Measurements from ENCODE around the gene CRISPLD2.

CRISPLD2 gene

GRCh38 chr16:84803146-84803545, 16.6 kb upstream of the CRISPLD2 start:
- DNase-seq = no peak

DNA sequence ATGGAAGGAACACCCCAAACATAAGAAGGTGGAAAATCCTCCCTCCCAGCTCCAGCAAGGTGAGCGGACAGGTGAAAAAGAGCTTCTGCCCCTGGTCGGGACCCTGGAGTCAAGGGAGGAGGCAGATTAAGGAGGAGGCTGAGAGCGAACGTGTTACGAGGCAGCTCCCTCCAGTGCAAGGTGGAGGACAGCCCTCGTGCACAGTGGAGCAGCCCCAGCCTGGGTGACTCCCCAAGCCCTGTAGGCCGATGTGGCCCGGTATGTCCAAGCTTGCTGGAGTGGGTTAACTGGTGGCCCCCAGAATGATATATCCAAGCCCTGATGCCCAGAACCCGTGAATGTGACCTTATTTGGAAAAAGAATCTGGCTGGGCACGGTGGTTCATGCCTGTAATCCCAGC, 15.5 kb upstream of the CRISPLD2 start:
- DNase-seq = no peak

GRCh38 chr16:84806256-84806889, 13.4 kb upstream of the CRISPLD2 start:
- DNase-seq = no peak

DNA sequence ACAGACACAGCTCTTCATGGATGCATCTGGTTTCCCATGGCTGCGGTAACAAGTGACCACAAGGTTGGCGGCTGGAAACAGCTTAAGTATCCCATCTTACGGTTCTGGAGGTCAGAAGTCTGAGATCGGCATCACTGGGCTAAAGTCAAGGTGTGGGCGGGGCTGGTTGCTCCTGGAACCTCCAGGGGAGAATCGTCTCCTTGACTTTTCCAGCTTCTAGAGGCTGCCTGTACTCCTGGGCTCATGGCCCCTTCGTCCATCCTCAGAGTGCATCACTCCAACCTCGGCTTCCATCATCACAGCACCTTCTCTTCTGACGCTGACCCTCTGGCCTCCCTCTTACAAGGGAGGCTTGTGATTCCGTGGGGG, 12.9 kb upstream of the CRISPLD2 start:
- DNase-seq = no peak

- DNase-seq = no peak
These were observed 12.0 kb upstream of the CRISPLD2 start for GRCh38 chr16:84807776-84808175.

GRCh38 chr16:84808826-84809225, 11.0 kb upstream of the CRISPLD2 start:
- no peak for DNase-seq

DNA sequence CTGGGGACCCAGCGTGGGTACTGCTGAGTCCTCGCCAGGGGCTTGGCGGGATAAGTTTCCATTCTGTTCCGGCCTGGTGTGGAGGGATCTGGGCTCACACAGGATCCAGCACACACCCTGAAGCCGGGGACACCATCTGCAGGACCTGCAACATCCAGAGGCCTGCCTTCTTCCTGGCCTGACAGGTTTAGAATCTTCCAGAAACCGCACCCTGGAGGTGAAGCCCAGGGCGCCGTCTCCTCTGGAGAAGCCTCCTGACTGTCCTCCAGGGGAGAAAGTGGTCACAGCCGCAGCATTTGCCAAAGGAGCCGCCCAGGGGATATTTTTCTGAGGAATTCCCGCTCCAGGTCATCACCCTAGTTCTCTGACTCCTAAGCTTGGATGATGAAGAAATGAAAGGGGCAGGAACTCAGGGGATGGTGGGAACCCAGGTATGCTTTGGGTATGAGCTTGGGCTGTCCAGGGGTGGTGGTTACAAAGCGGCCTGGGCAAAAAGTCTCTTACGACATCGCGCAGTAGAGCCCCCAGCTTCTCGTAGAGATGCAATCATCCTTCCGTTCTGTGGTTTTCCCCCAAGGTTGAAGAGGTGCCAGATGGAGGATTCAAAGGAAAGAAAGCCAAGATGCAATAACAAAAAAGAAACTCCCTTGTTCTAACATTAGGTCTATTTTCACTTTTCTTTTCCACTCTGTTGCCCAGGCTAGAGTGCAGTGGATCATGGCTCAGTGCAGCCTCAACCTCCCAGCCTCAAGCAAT, 9.1 kb upstream of the CRISPLD2 start:
- DNase-seq = no peak

DNA sequence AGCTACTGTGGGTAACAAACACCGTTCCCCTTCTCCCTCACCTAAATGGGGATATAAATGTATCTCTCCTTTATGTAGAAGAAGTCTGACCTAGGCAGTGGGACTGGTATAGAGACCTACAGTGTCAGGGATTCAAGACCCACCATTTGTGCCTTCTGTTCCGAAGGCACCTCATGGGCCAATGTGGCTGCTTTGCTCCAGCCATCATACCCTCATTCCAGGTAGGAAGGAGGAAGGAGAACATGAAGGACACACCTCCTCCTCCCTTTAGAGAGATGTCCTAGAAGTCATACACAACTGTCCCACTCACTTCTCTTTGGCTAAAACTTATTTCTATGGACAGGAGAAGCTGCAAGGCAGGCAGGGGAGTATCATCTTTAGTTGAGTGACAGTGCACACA, 8.3 kb upstream of the CRISPLD2 start:
- DNase-seq = no peak

- no peak for DNase-seq
These were observed 6.4 kb upstream of the CRISPLD2 start for GRCh38 chr16:84813141-84813934.

DNA sequence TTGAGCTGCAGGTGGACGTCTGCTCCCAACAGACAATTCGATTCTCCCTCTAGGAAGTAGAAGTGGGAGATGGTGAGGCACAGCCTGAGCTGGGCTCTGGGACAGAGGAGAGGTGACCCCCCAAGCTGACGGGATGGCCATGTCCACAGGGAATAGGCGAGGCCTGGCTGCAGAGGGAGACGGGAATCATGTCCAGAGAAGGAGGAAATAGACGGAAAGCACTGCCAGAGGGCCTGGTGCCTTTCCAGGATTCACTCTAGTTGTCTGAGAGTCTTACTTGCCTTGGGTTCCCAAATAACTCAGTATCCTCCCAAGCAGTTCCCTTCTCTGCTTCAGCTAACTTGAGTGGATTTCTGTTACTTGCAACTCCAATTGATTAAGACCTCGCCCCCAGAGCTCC, 4.3 kb upstream of the CRISPLD2 start:
- no peak for DNase-seq

DNA sequence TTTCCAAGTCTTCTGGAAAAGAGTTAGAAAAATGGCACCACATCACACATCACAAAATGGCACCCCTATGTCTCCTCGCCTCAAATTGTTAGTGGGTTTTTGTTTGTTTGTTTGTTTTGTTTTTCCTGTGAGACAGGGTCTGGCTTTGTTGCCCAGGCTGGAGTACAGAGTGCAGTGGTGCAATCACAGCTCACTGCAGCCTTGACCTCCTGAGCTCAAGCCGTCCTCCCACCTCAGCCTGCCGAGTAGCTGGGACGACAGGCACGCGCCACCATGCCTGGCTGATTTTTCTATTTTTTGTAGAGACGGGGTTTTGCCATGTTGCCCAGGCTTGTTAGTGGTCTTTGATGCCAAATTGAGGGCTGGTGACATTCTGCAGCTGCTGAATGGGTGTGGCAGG, 3.8 kb upstream of the CRISPLD2 start:
- DNase-seq = no peak

DNA sequence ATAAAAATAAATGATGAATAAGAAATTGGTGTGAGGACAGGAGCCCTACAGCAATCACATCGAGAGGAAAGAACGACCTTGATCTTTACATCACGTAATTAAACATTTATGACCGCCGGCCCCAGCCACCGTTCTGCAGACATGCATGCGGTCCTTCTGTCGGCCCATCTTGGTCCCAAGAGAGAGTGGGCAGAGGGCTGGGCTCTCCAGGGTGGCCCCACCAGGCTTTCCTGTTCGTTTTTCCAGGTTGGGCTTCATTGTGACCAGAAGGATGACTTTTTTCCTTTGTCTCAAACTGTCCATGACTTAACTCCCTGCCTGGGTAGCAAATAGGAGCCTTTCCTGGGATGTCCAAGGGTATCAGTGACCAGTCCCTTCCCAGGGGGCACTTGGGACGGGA, 3.3 kb upstream of the CRISPLD2 start:
- no peak for DNase-seq

DNA sequence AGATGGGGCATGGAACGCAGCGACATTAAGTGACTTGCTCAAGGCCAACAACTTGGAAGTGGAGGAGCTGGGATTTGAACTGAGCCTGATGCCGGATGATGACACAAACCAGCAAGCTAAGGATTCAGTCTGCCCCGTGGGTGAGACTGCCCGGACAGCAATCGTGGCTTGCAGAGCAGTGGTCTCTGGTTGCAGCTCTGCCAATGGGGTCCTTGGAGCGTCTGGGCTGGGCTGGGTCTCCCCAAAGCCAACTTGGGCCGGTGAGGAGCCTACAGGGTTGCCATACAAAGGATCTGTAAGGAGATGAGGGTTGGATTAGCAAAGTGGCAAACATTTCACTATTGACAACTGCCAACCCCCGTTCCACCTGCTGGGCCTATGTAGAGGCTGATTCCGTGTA, 2.6 kb upstream of the CRISPLD2 start:
- DNase-seq = no peak

GRCh38 chr16:84817613-84818012, 2.2 kb upstream of the CRISPLD2 start:
- no peak for DNase-seq

DNA sequence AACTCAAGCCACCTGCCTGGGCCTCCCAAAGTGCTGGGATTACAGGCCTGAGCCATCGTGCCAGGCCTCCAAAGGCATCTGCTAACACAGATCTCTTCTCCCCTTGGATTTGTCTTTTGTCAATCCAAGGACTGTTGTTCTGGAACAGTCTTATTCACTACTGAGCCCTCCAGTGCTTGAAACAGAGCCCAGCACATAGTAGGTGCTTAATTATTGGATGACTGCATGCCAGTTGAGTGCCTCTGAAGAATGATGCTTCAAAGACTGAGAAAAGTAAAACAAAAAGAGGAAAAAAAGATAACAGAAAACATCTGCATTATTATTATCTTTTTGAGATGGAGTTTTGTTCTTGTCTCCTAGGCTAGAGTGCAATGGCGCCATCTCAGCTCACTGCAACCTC, 1.7 kb upstream of the CRISPLD2 start:
- DNase-seq = no peak

GRCh38 chr16:84818989-84819643, 669 bp upstream of the CRISPLD2 start:
- no peak for DNase-seq

- DNase-seq = no peak
These were observed 510 bp downstream of the CRISPLD2 start for GRCh38 chr16:84820305-84820684.

DNA sequence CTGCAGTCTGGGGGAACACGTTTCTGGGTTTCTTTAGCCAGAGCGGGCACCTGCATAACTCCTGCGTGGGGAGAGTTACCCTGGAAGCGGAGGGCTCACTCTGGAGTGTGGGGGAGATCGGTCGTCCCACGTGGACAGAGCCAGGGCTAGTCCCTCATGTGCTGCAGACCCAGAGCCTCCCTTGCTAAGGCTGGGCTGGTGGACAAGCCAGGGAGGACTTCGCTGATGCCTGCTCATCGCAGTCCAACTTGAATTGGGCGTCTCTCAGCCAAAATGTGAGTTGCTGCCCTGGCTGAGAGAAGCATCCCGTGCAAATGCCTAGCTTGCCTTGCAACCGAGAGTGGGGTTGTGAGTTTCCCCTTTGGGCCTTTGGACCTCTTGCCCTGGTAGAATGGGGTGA, 986 bp downstream of the CRISPLD2 start:
- no peak for DNase-seq

- no peak for DNase-seq
These were observed 1.4 kb downstream of the CRISPLD2 start for GRCh38 chr16:84821179-84821578.

- no peak for DNase-seq
These were observed 2.2 kb downstream of the CRISPLD2 start for GRCh38 chr16:84821728-84822689.

- no peak for DNase-seq
These were observed 3.2 kb downstream of the CRISPLD2 start for GRCh38 chr16:84822990-84823389.

- no peak for DNase-seq
These were observed 3.7 kb downstream of the CRISPLD2 start for GRCh38 chr16:84823484-84823883.

All from COR-L47 (cell line).